Suprapubic skin (tissue), 4 donors: ENCODE measurements around the gene AGL.

Source experiments
- EP300 ChIP-seq: sonication (generic); formaldehyde crosslinking; IDR thresholded peaks from one replicate; pipeline ENCODE4 v1.6.1; 2017; ENCODE audit warnings: antibody characterized with exemption
- POLR2A ChIP-seq, 2 donors: fragments of 450-650 bp; IDR thresholded peaks; one replicate each; pipeline ENCODE4 v1.6.1; 2017; ENCODE audit warnings: antibody characterized with exemption in 2 of 2, mild to moderate bottlenecking in 2 of 2, moderate library complexity in 2 of 2
- POLR2AphosphoS5 ChIP-seq, 3 donors: sonication (generic); formaldehyde crosslinking; IDR thresholded peaks; one replicate each; pipeline ENCODE4 v1.6.1; 2017; ENCODE audit warnings: antibody characterized with exemption in 3 of 3
- TF ChIP-seq, protein P1 (sequence below), 2 donors: fragments of 200-600 bp in 1 of 2; fragments of 450-650 bp in 1 of 2; sonication (generic) in 1 of 2; IDR thresholded peaks; one replicate each; pipeline ENCODE4 v1.5.1; 2016 to 2019; ENCODE audit warnings: antibody characterized with exemption in 2 of 2, mild to moderate bottlenecking in 1 of 2, moderate library complexity in 1 of 2

DNA sequence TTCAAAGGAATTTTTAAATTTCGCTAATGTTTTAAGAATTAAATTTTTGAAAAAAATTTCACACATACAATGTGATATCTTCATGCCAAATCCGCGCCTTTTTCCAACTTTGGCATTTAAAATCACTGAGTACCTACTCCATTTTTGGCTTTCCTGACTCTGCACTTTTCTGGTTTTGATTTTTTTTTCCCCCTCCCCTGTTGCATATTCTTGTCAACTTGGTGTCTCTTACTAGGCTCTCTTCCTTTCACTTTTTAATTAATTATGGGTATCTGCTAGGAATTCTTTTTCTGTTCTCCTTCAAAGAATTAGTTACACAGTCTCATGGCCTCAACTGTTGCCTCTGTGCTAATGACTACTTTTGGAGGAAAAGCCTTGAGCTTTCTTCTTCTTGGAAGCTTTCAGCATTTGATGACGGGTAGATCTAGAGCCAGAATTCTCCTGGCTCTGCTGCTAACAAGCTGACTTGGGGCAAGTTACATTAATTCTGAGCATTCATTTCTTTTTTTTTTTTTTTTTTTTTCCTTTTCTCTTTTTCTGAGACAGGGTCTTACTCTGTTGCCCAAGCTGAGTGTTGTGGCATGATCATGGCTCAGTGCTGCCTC, 1.8 kb downstream of the AGL start:
- TF ChIP-seq POLR2A (IDR thresholded peaks at IDR 0.05) (no peak), POLR2AphosphoS5 (IDR thresholded peaks at IDR 0.05) (no peak), EP300 (no peak)
- TF ChIP-seq, protein P1, sequence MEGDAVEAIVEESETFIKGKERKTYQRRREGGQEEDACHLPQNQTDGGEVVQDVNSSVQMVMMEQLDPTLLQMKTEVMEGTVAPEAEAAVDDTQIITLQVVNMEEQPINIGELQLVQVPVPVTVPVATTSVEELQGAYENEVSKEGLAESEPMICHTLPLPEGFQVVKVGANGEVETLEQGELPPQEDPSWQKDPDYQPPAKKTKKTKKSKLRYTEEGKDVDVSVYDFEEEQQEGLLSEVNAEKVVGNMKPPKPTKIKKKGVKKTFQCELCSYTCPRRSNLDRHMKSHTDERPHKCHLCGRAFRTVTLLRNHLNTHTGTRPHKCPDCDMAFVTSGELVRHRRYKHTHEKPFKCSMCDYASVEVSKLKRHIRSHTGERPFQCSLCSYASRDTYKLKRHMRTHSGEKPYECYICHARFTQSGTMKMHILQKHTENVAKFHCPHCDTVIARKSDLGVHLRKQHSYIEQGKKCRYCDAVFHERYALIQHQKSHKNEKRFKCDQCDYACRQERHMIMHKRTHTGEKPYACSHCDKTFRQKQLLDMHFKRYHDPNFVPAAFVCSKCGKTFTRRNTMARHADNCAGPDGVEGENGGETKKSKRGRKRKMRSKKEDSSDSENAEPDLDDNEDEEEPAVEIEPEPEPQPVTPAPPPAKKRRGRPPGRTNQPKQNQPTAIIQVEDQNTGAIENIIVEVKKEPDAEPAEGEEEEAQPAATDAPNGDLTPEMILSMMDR (IDR thresholded peaks at IDR 0.05), result no peak
